Tibial nerve (tissue), 4 donors: ENCODE results near the gene CDC42BPB. TPM values are rescaled to one million over a fixed set of nuclear protein-coding genes. Genes with fewer than 3 reads are reported as not detected.

Experiments used
- DNase-seq, 2 donors: peaks; one replicate each; pipeline ENCODE4 v3.0.0-alpha.2; 2019; ENCODE audit warnings: low spot score in 2 of 2
- H3K27ac ChIP-seq, 4 donors: fragments of 200-600 bp; sonication (generic) in 3 of 4; one replicate each; pipeline ENCODE4 v1.5.1; 2017 to 2019; ENCODE audit warnings: mild to moderate bottlenecking in 1 of 4
- H3K27me3 ChIP-seq, 2 donors: fragments of 200-600 bp; sonication (generic) in 1 of 2; one replicate each; pipeline versions ENCODE4 v1.5.1 to v1.6.0; 2017 to 2019
- H3K36me3 ChIP-seq, 3 donors: fragments of 200-600 bp; sonication (generic); one replicate each; pipeline ENCODE4 v1.5.1; 2018 to 2019
- H3K4me1 ChIP-seq, 4 donors: fragments of 200-600 bp; sonication (generic) in 3 of 4; one replicate each; pipeline ENCODE4 v1.5.1; 2017 to 2019
- H3K4me3 ChIP-seq, 4 donors: fragments of 200-600 bp; sonication (generic) in 3 of 4; one replicate each; pipeline ENCODE4 v1.5.1; 2017 to 2019; ENCODE audit warnings: mild to moderate bottlenecking in 1 of 4, moderate library complexity in 1 of 4
- H3K9me3 ChIP-seq, 4 donors: fragments of 200-600 bp; sonication (generic) in 3 of 4; one replicate each; pipeline ENCODE4 v1.5.1; 2017 to 2019
- EP300 ChIP-seq, 2 donors: sonication (generic); formaldehyde crosslinking; IDR thresholded peaks; one replicate each; pipeline ENCODE4 v1.6.1; 2017; ENCODE audit warnings: antibody characterized with exemption in 2 of 2, mild to moderate bottlenecking in 1 of 2
- POLR2A ChIP-seq, 2 donors: fragments of 450-650 bp; IDR thresholded peaks; one replicate each; pipeline ENCODE4 v1.6.1; 2017; ENCODE audit warnings: antibody characterized with exemption in 2 of 2, mild to moderate bottlenecking in 2 of 2, moderate library complexity in 2 of 2
- WGBS, 2 donors: methylation state at CpG; one replicate each; pipeline ENCODE4 v1.1.5; 2018; 5-methylcytosine and 5-hydroxymethylcytosine counted together
- total RNA-seq, 4 donors: library from RNA; depleted of rRNA; stranded (reverse); fragments of >200 nt; gene quantifications; one replicate each; pipeline ENCODE4 v1.1.0, GENCODE V29; 2016
- TF ChIP-seq, protein P1 (sequence below), 5 experiments: fragments of 200-600 bp in 3 of 5; fragments of 450-650 bp in 2 of 5; sonication (generic) in 3 of 5; IDR thresholded peaks; one replicate each; pipeline ENCODE4 v1.5.1; 2016 to 2019; ENCODE audit warnings: antibody characterized with exemption in 5 of 5, mild to moderate bottlenecking in 3 of 5, moderate library complexity in 2 of 5

Gene CDC42BPB
- total RNA-seq, 4 donors from 2014 or later, result 115 to 172 (median 134) TPM

DNA sequence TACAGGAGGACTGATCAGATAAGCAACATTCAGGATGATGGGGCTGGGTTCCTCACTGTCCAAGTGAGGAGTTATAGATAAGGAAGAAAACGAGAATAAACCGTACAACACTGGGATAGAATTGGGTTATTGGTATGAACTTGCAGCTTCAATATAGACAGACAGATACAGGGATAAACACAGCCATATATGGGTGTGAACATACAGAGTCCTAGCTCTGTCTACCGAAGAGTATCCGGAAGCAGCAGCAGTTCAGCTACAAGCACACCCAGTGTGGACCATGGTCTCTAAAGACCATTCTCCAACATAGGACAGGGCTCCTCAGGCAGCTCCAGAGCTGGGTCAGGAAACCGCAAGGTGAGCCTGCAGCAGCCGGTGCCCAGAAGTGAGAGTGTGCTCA is 40.8 kb downstream of the CDC42BPB start:
- no peaks in the 10 kb centered on the region for H3K27me3 ChIP-seq
- peaks cover 0 to 16% (median 0%) of the 10 kb centered on the region in 3 donors for H3K36me3 ChIP-seq
- TF ChIP-seq, protein P1, sequence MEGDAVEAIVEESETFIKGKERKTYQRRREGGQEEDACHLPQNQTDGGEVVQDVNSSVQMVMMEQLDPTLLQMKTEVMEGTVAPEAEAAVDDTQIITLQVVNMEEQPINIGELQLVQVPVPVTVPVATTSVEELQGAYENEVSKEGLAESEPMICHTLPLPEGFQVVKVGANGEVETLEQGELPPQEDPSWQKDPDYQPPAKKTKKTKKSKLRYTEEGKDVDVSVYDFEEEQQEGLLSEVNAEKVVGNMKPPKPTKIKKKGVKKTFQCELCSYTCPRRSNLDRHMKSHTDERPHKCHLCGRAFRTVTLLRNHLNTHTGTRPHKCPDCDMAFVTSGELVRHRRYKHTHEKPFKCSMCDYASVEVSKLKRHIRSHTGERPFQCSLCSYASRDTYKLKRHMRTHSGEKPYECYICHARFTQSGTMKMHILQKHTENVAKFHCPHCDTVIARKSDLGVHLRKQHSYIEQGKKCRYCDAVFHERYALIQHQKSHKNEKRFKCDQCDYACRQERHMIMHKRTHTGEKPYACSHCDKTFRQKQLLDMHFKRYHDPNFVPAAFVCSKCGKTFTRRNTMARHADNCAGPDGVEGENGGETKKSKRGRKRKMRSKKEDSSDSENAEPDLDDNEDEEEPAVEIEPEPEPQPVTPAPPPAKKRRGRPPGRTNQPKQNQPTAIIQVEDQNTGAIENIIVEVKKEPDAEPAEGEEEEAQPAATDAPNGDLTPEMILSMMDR (IDR thresholded peaks at IDR 0.05), result no peak
- TF ChIP-seq POLR2A (IDR thresholded peaks at IDR 0.05) (no peak), EP300 (IDR thresholded peaks at IDR 0.05) (no peak)
- H3K4me1 ChIP-seq, result peaks cover 0 to 69% (median 17%) of the 10 kb centered on the region in 4 donors
- no peak overlapping the region for H3K4me3 ChIP-seq
- H3K9me3 ChIP-seq, result no peaks in the 10 kb centered on the region
- DNase-seq, result no peak
- 90 to 93% methylated on average over 6 of the region's 6 CpGs for WGBS, 2 donors
- no peak overlapping the region for H3K27ac ChIP-seq

DNA sequence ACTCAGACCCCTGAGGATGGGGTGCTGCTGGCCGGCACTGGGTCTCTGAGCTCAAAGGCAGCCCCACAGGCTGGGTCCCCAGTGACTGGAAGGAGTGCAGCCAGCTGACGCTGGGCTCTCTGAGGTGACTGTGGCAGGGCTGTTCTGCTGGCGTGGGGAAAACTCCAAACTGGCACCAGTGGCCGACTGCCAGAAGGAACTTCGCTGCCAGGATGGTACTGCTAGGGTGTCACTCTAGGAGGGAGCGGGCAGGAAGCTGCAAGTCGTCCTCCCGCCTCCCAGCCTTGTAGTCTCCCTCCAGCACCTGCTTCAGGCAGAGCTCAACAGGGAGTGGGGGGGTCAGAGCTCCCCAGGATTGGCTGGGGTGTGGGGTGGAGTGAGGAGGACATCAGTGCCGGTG is 41.3 kb downstream of the CDC42BPB start:
- TF ChIP-seq POLR2A (IDR thresholded peaks at IDR 0.05) (no peak), EP300 (IDR thresholded peaks at IDR 0.05) (no peak)
- TF ChIP-seq, protein P1 (IDR thresholded peaks at IDR 0.05), result no peak
- Histone ChIP-seq H3K9me3 (no peaks in the 10 kb centered on the region), H3K27ac (no peak overlapping the region), H3K36me3 (peaks cover 0 to 17% (median 0%) of the 10 kb centered on the region in 3 donors), H3K4me1 (peaks cover 0 to 67% (median 16%) of the 10 kb centered on the region in 4 donors), H3K27me3 (no peaks in the 10 kb centered on the region), H3K4me3 (no peak overlapping the region)
- no peak for DNase-seq
- WGBS, 2 donors, result 64 to 86% methylated on average over 5 to 9 of the region's 9 CpGs

DNA sequence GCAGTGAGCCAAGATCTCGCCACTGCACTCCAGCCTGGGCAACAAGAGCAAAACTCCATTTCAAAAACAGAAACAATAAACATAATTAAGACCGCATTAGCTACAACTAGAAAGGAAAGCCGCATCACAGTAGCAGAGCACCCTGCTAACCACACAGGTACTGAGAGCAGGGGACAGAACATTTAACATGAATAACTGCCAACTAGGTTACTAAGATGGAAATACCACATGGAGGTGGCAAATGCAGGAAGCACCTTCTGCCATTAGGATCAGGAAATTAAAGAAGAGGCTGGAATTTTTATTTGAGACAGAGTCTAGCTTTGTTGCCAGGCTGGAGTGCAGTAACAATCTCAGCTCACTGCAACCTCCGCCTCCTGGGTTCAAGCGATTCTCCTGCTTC is 41.9 kb downstream of the CDC42BPB start:
- DNase-seq, result no peak

DNA sequence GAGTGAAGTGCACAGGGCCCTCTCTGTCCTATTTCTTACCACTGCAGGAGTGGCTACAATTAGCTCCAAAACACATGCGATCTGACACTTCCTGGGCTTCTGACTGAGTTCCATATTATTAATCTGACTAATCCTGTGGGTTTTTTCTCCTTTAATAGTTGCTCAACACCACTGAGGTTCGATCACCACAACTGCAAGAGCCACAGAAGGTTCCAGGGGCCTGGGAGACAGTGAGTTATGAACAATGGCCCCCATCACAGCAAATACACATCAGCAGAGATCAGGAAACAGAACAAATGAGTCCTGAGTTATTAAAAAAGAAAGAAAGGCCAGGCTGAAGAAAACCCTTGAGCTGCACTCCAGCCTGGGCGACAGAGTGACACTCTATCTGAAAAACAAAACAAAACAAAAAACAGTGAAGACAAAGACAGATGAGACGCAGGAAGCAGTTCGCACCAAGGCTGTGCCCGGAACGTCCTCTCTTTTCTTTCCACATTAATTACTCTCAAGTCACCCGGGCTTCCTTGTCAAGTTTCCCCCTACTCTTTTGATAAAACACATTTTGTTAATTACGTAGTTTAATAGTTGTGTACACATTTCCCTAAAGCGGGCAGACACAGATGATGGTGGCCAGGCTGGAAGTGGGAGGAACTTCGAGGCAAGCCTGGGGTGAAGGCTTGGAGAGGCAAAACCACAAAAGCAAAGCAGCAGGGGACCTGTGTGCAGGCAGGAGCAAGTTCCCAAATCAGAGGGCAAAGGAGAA is 42.7 kb downstream of the CDC42BPB start:
- H3K27ac ChIP-seq, result peak overlapping the region in 2 of 4 donors; percentile 0 to 4
- H3K4me1 ChIP-seq, result peaks cover 0 to 55% (median 16%) of the 10 kb centered on the region in 4 donors
- WGBS, 2 donors, result 40 to 45% methylated on average over 11 of the region's 11 CpGs
- TF ChIP-seq POLR2A (IDR thresholded peaks at IDR 0.05), result no peak
- DNase-seq, result no peak
- no peaks in the 10 kb centered on the region for H3K27me3 ChIP-seq
- peaks cover 0 to 22% (median 0%) of the 10 kb centered on the region in 3 donors for H3K36me3 ChIP-seq
- no peak overlapping the region for H3K4me3 ChIP-seq
- no peaks in the 10 kb centered on the region for H3K9me3 ChIP-seq

More for the DNA sequence above, 41.9 kb downstream of the CDC42BPB start:
- H3K36me3 ChIP-seq, result peaks cover 0 to 21% (median 0%) of the 10 kb centered on the region in 3 donors
- peak overlapping the region in 1 of 4 donors; percentile 0 for H3K27ac ChIP-seq
- H3K9me3 ChIP-seq, result no peaks in the 10 kb centered on the region
- no peaks in the 10 kb centered on the region for H3K27me3 ChIP-seq
- TF ChIP-seq POLR2A (IDR thresholded peaks at IDR 0.05), result no peak
- TF ChIP-seq EP300 (IDR thresholded peaks at IDR 0.05), result no peak
- TF ChIP-seq, protein P1 (IDR thresholded peaks at IDR 0.05), result no peak
- peaks cover 0 to 63% (median 16%) of the 10 kb centered on the region in 4 donors for H3K4me1 ChIP-seq
- H3K4me3 ChIP-seq, result no peak overlapping the region
- WGBS, 2 donors, result 87 to 94% methylated on average over 5 of the region's 5 CpGs

DNA sequence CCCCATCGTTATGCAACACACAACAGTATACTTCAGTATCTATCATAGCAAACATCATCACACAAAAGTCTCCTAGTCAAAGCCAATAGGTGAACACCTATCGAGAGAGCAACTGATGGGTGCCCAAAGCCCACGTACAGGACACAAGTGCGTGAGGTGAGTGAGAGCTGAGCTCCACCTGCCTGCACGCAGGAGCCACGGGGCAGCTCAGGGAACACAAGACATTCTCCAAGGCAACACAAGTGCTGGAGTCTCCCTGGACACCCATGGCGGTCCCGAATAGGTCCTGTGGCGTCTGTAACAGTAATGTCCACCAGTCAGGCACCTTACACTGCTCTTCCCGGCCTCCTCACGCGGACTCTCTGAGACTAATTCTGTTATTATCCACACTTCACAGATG is 44.3 kb downstream of the CDC42BPB start:
- Histone ChIP-seq H3K9me3 (no peaks in the 10 kb centered on the region), H3K4me1 (peaks cover 0 to 40% (median 12%) of the 10 kb centered on the region in 4 donors), H3K4me3 (no peak overlapping the region), H3K27ac (no peak overlapping the region), H3K27me3 (no peaks in the 10 kb centered on the region), H3K36me3 (peaks cover 0 to 35% (median 0%) of the 10 kb centered on the region in 3 donors)
- TF ChIP-seq EP300 (IDR thresholded peaks at IDR 0.05), result no peak
- no peak for TF ChIP-seq POLR2A (IDR thresholded peaks at IDR 0.05)
- TF ChIP-seq, protein P1 (IDR thresholded peaks at IDR 0.05), result no peak
- 92 to 96% methylated on average over 12 of the region's 12 CpGs for WGBS, 2 donors
- no peak for DNase-seq
